GM12878 (cell line): Measurements from ENCODE around the gene CAMTA1. TPM values are rescaled to one million over a fixed set of nuclear protein-coding genes. Genes with fewer than 3 reads are reported as not detected.

ENCODE experiments used
- ATAC-seq: fragments of 200-7000 bp; cut with Tn5 transposase; 3 replicates; pipeline ENCODE4 v1.9.1; 2020; ENCODE audit warnings: mild to moderate bottlenecking, moderate library complexity
- BruUV-seq: library from RNA; stranded (reverse); fragments of 400-500 nt; replicated peaks from 2 replicates; lab custom pipeline; 2021; lab: Mats Ljungman, UMichigan
- CTCF ChIA-PET: fragments of 300-600 bp; sonication (Branson Sonifier 250); formaldehyde crosslinking; extraction: SDS; loops from one replicate; lab custom pipeline; 2021; ENCODE audit warnings: inconsistent platforms; lab: Yijun Ruan, JAX
- POLR2A ChIA-PET: fragments of 350-600 bp; formaldehyde crosslinking; extraction: SDS; loops from one replicate; lab custom pipeline; 2021; ENCODE audit warnings: inconsistent platforms; lab: Charles Lee
- RAD21 ChIA-PET: fragments of 300-600 bp; sonication (Branson Sonifier 250); formaldehyde crosslinking; loops from one replicate; lab custom pipeline; 2023; ENCODE audit warnings: antibody characterized with exemption; ENCODE audit not compliant: unreplicated experiment; lab: Charles Lee
- SMC1A ChIA-PET: fragments of 300-600 bp; sonication (Branson Sonifier 250); formaldehyde crosslinking; loops from one replicate; lab custom pipeline; 2023; ENCODE audit not compliant: unreplicated experiment, uncharacterized antibody; lab: Charles Lee
- DNase-seq: peaks from one replicate; pipeline ENCODE4 v3.0.0-alpha.2; 2011; ENCODE audit warnings: low read depth, low spot score
- FAIRE-seq: peaks from 3 replicates; lab custom pipeline; 2011; peaks lifted over from hg19 to GRCh38; lab: Jason Lieb, UNC
- H2AFZ ChIP-seq: 2 replicates; pipeline ENCODE4 v1.6.0; 2011; ENCODE audit warnings: low read depth, low read length, control low read depth; ENCODE audit not compliant: control insufficient read depth
- H3K27ac ChIP-seq: 2 replicates; pipeline ENCODE4 v1.5.1; 2011; ENCODE audit warnings: control low read depth; ENCODE audit not compliant: control insufficient read depth, insufficient read depth
- H3K27me3 ChIP-seq, 2 experiments: replicated peaks in 1 of 2; 2 replicates each; pipeline versions ENCODE4 v1.6.0 to v1.6.1; 2011; ENCODE audit warnings: low read length in 1 of 2; ENCODE audit not compliant: control insufficient read depth in 2 of 2, insufficient read depth in 2 of 2
- H3K36me3 ChIP-seq, 2 experiments: 2 replicates each; pipeline ENCODE4 v1.5.1; 2011; ENCODE audit warnings: low read length in 1 of 2; ENCODE audit not compliant: control insufficient read depth in 2 of 2, insufficient read depth in 2 of 2
- H3K4me1 ChIP-seq: 2 replicates; pipeline ENCODE4 v1.6.1; 2011; ENCODE audit warnings: mild to moderate bottlenecking, low read length, moderate library complexity, mixed read lengths; ENCODE audit not compliant: control insufficient read depth, insufficient read depth
- H3K4me2 ChIP-seq: 2 replicates; pipeline ENCODE4 v1.6.0; 2011; ENCODE audit warnings: control low read depth; ENCODE audit not compliant: control insufficient read depth, insufficient read depth
- H3K4me3 ChIP-seq: fragments of 200-600 bp; sonication (generic); 2 replicates; pipeline ENCODE4 v1.5.1; 2016
- H3K79me2 ChIP-seq: 2 replicates; pipeline ENCODE4 v1.6.0; 2011; ENCODE audit warnings: low read length; ENCODE audit not compliant: control insufficient read depth, insufficient read depth
- H3K9ac ChIP-seq: 2 replicates; pipeline ENCODE4 v1.8.0; 2011; ENCODE audit warnings: low read length, control low read depth, mixed read lengths; ENCODE audit not compliant: control insufficient read depth, insufficient read depth
- H3K9me3 ChIP-seq: replicated peaks from 3 replicates; pipeline ENCODE4 v1.5.1; 2011; ENCODE audit warnings: mild to moderate bottlenecking, low read length; ENCODE audit not compliant: control insufficient read depth, insufficient read depth
- H4K20me1 ChIP-seq: 2 replicates; pipeline ENCODE4 v1.6.0; 2011; ENCODE audit not compliant: control insufficient read depth, insufficient read depth
- BCL3 ChIP-seq: IDR thresholded peaks from 2 replicates; pipeline ENCODE4 v1.6.1; 2011; ENCODE audit warnings: borderline replicate concordance, low read depth, mild to moderate bottlenecking, moderate library complexity, low read length; ENCODE audit not compliant: insufficient read depth, poor library complexity, severe bottlenecking
- BHLHE40 ChIP-seq, 2 experiments: fragments of 450-650 bp in 1 of 2; IDR thresholded peaks; 2 replicates each; pipeline ENCODE4 v1.6.1; 2011 to 2017; ENCODE audit warnings: low read depth in 2 of 2, borderline replicate concordance in 1 of 2, improper control_type of control experiment in 1 of 2, low read length in 1 of 2, mild to moderate bottlenecking in 1 of 2
- CEBPB ChIP-seq, 2 experiments: fragments of 150-350 bp in 1 of 2; IDR thresholded peaks; 2 replicates each; pipeline ENCODE4 v1.6.1; 2012 to 2014; ENCODE audit warnings: low read depth in 2 of 2, low read length in 2 of 2, borderline replicate concordance in 1 of 2, inconsistent platforms in 1 of 2
- NR2C2 ChIP-seq: IDR thresholded peaks from 2 replicates; pipeline ENCODE4 v1.6.1; 2011; ENCODE audit warnings: borderline replicate concordance, low read depth; ENCODE audit not compliant: control insufficient read depth, insufficient read length
- RCOR1 ChIP-seq: conservative IDR thresholded peaks from 2 replicates; pipeline ENCODE4 v1.6.1; 2012; ENCODE audit warnings: low read depth, low read length, improper control_type of control experiment
- SMAD1 ChIP-seq: fragments of 450-650 bp; IDR thresholded peaks from 2 replicates; pipeline ENCODE4 v1.6.1; 2018; ENCODE audit warnings: mild to moderate bottlenecking, low read depth; ENCODE audit not compliant: partially characterized antibody
- STAT1 ChIP-seq: fragments of 450-650 bp; conservative IDR thresholded peaks from 2 replicates; pipeline ENCODE4 v1.6.1; 2014; ENCODE audit warnings: antibody characterized with exemption, mild to moderate bottlenecking
- YBX1 ChIP-seq: fragments of 450-650 bp; IDR thresholded peaks from 2 replicates; pipeline ENCODE4 v1.6.1; 2016; ENCODE audit warnings: antibody characterized with exemption
- ZNF24 ChIP-seq: fragments of 450-650 bp; IDR thresholded peaks from 2 replicates; pipeline ENCODE4 v1.6.1; 2017; ENCODE audit warnings: antibody characterized with exemption, mild to moderate bottlenecking
- WGBS: methylation state at CpG from one replicate; pipeline ENCODE4 v1.1.6; 2016; ENCODE audit warnings: low lambda C conversion rate; ENCODE audit not compliant: insufficient replicate concordance, insufficient coverage; ENCODE audit errors: missing lambda C conversion rate; 5-methylcytosine and 5-hydroxymethylcytosine counted together
- in situ Hi-C: fragments of 300-500 bp; cut with MboI; formaldehyde crosslinking; loops from 9 replicates; pipeline ENCODE4 v1.14.3; 2018; ENCODE audit warnings: mixed read lengths
- intact Hi-C: fragments of 100-400 bp; cut with micrococcal nuclease; formaldehyde crosslinking; loops from one replicate; pipeline ENCODE4 v1.14.2; 2022; ENCODE audit not compliant: unreplicated experiment
- polyA plus RNA-seq, 11 experiments: library from polyadenylated mRNA; depleted of rRNA in 4 of 11; unstranded in 6 of 11; stranded (reverse) in 5 of 11; fragments of >200 nt; fragmentation: Nextera tagmentation in 4 of 11; fragmentation: Illumina TruSeq in 1 of 11; extraction: Ambion mirVana in 4 of 11; extraction: Trizol in 1 of 11; gene quantifications; 1 replicate in 1 of 11; 2 replicates in 10 of 11; pipeline versions ENCODE4 v1.2.1 to v1.2.3, GENCODE V29; 2011 to 2016; ENCODE audit warnings: inconsistent platforms in 2 of 11, missing spikeins in 2 of 11, low read depth in 1 of 11
- total RNA-seq, 4 experiments: library from RNA; depleted of rRNA in 3 of 4; stranded (reverse); fragments of >200 nt in 3 of 4; fragmentation: Illumina TruSeq in 1 of 4; extraction: Trizol in 1 of 4; gene quantifications; 2 replicates each; pipeline versions ENCODE4 v1.2.1 to v1.2.3, GENCODE V29; 2013 to 2021

CAMTA1 gene
- total and polyA plus RNA-seq, 10 of the 15 experiments (the other 5 are each of a cell fraction or from before 2014, with no cell fraction given): 37.7 to 148 (median 76.4) TPM

GRCh38 chr1:7497107-7497637 lies 711.9 kb downstream of the CAMTA1 start:
- no peak for DNase-seq
- no peak overlapping the region for H3K4me2 ChIP-seq
- CTCF ChIA-PET: no interaction called here
- H3K4me1 ChIP-seq: no peaks in the 10 kb centered on the region
- H4K20me1 ChIP-seq: no peaks in the 10 kb centered on the region
- WGBS: 61% methylated on average over 12 of the region's 12 CpGs
- no peaks in the 10 kb centered on the region for H3K79me2 ChIP-seq
- H3K27me3 ChIP-seq: no peaks in the 10 kb centered on the region
- no TSS peak for BruUV-seq
- no peak for TF ChIP-seq RCOR1
- peak in 1 of 2 experiments; percentile 14; a peak in 1 of 4 replicates for TF ChIP-seq BHLHE40 (IDR thresholded peaks at IDR 0.05; ENCODE audit: borderline replicate concordance in 1 of 2, low read depth in 2 of 2, low read length in 1 of 2)
- H3K27ac ChIP-seq: no peak overlapping the region
- RAD21 ChIA-PET: no interaction called here
- no peak for FAIRE-seq
- H3K4me3 ChIP-seq: no peak overlapping the region
- H2AFZ ChIP-seq: no peak overlapping the region
- intact Hi-C loops: no loop called here
- H3K36me3 ChIP-seq: no peaks in the 10 kb centered on the region
- H3K9ac ChIP-seq: no peak overlapping the region
- SMC1A ChIA-PET: no interaction called here
- ATAC-seq: no peak
- H3K9me3 ChIP-seq: no peaks in the 10 kb centered on the region; the same call in 2 of the 3 replicates
- in situ Hi-C loops: no loop called here
- POLR2A ChIA-PET: no interaction called here

- Histone ChIP-seq H3K27me3 (no peaks in the 10 kb centered on the region), H3K36me3 (no peaks in the 10 kb centered on the region), H4K20me1 (no peaks in the 10 kb centered on the region), H3K27ac (no peak overlapping the region), H3K79me2 (no peaks in the 10 kb centered on the region), H2AFZ (no peak overlapping the region)
- ChIA-PET POLR2A (no interaction called here), RAD21 (no interaction called here), CTCF (no interaction called here)
- FAIRE-seq (no peak), ATAC-seq (no peak)
- WGBS: 66% methylated on average over 22 of the region's 22 CpGs
- TF ChIP-seq BCL3: peak; percentile 39
- no peak for TF ChIP-seq CEBPB (IDR thresholded peaks at IDR 0.05; ENCODE audit: borderline replicate concordance in 1 of 2, low read depth in 2 of 2, low read length in 2 of 2)
- TF ChIP-seq STAT1: no peak
- TF ChIP-seq NR2C2: no peak
- no peak for TF ChIP-seq SMAD1
- no peak for TF ChIP-seq YBX1
- no peak for TF ChIP-seq ZNF24
- TF ChIP-seq, all 136 proteins: peak for 1
- no peak overlapping the region for H3K9ac ChIP-seq
- no peak overlapping the region for H3K4me2 ChIP-seq
- no peak overlapping the region for H3K4me3 ChIP-seq
- no peak for DNase-seq
- intact Hi-C loops: no loop called here
- SMC1A ChIA-PET: no interaction called here
- no TSS peak for BruUV-seq
- H3K9me3 ChIP-seq: no peaks in the 10 kb centered on the region; the same call in 2 of the 3 replicates
- H3K4me1 ChIP-seq: no peaks in the 10 kb centered on the region
- in situ Hi-C loops: no loop called here
Observed at GRCh38 chr1:7500381-7501083, 715.3 kb downstream of the CAMTA1 start.
